ENCODE results near the gene METTL25.

The METTL25 gene

DNA sequence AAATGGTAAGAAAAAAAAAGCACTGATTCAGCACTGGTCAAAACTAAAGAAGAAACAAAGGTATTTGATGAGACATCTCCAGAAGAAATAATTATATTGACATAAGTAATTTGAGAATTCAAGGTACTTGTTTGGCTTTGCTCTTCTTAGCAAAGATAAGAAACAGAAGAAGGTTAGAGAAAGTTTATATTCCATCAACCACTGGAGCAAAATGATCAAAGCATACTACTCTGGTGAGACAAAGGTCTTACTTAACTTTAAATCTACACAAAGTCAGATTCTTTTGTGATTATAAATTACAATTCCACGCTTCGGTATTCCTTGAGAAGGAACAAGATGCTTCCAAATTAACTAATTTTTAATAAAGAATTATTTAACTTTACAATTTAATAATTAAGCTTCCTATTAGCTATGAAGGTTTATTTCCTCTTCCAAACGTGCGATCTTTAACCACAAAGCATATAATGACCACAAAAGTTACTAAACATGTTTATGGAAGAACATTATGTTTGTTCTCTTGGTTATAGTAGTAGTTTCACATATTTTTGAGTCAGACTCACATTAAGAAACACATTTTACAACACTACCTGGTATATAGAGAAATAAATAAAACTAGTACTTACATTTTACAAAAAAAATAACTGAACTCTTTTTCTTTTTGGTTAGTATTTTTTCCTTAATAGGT lies 53.4 kb downstream of the METTL25 start:
- Histone ChIP-seq H2AFZ (no peak overlapping the region), H3K9me3 (ENCODE audit: control insufficient read depth, low read length) (no peaks in the 10 kb centered on the region), H3K27ac (no peak overlapping the region), H3K36me3 (ENCODE audit: control insufficient read depth, insufficient read depth, low read length) (no peaks in the 10 kb centered on the region), H3K27me3 (ENCODE audit: control insufficient read depth, insufficient read depth, low read length) (no peaks in the 10 kb centered on the region), H3K4me1 (no peaks in the 10 kb centered on the region), H3K9ac (no peak overlapping the region), H3K79me2 (no peaks in the 10 kb centered on the region), H3K4me2 (ENCODE audit: low read length) (no peak overlapping the region), H3K4me3 (ENCODE audit: low read depth, low read length) (no peak overlapping the region)
- TF ChIP-seq, protein P1, sequence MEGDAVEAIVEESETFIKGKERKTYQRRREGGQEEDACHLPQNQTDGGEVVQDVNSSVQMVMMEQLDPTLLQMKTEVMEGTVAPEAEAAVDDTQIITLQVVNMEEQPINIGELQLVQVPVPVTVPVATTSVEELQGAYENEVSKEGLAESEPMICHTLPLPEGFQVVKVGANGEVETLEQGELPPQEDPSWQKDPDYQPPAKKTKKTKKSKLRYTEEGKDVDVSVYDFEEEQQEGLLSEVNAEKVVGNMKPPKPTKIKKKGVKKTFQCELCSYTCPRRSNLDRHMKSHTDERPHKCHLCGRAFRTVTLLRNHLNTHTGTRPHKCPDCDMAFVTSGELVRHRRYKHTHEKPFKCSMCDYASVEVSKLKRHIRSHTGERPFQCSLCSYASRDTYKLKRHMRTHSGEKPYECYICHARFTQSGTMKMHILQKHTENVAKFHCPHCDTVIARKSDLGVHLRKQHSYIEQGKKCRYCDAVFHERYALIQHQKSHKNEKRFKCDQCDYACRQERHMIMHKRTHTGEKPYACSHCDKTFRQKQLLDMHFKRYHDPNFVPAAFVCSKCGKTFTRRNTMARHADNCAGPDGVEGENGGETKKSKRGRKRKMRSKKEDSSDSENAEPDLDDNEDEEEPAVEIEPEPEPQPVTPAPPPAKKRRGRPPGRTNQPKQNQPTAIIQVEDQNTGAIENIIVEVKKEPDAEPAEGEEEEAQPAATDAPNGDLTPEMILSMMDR (IDR thresholded peaks at IDR 0.05) = no peak

DNA sequence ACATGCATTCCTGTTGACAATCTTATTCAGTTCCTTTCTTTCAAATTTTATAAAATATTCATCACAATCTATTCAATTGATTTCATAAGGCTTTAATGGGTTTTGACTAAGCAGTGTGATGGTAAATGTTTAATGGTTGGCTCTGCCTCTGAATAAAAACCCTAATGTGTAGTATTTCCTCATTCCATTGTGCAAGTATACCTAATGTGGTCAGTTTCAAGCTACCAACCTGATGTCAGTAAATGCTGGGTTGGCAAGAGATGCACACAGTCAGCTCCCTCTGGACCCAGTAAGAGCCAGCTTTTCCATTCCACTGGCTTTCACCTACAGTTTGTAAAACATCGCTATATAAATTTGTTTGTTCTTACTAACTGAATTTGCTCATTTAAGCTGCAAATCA lies 53.9 kb downstream of the METTL25 start:
- H3K27ac ChIP-seq = no peak overlapping the region
- H3K9ac ChIP-seq = no peak overlapping the region
- no peak overlapping the region for H2AFZ ChIP-seq
- H3K4me3 ChIP-seq (ENCODE audit: low read depth, low read length) = no peak overlapping the region
- no peaks in the 10 kb centered on the region for H3K9me3 ChIP-seq (ENCODE audit: control insufficient read depth, low read length)
- H3K36me3 ChIP-seq (ENCODE audit: control insufficient read depth, insufficient read depth, low read length) = no peaks in the 10 kb centered on the region
- no peaks in the 10 kb centered on the region for H3K4me1 ChIP-seq
- H3K4me2 ChIP-seq (ENCODE audit: low read length) = no peak overlapping the region
- no peaks in the 10 kb centered on the region for H3K27me3 ChIP-seq (ENCODE audit: control insufficient read depth, insufficient read depth, low read length)
- TF ChIP-seq, protein P1 (IDR thresholded peaks at IDR 0.05) = no peak
- H3K79me2 ChIP-seq = no peaks in the 10 kb centered on the region

DNA sequence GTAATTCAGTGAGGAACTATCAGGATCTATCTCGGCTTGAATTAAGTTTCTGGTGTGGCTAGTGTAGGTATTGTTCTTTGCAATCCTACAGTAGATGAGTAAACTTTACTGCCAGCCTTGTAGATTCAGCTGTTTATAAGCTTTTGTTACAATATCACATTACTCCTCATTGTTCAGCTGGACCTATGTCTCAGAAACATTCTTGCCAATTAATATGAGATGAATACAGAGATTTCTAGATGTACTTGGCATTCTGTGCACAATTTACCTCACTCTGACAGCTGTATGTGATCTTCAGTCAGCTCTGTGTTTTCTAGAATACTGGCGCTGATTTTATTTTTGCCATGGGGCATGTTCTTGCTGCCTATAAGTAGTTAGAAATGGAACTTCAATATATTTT lies 55.7 kb downstream of the METTL25 start:
- Histone ChIP-seq H3K4me3 (ENCODE audit: low read depth, low read length) (no peak overlapping the region), H3K27ac (no peak overlapping the region), H3K9ac (no peak overlapping the region), H2AFZ (no peak overlapping the region), H3K9me3 (ENCODE audit: control insufficient read depth, low read length) (no peaks in the 10 kb centered on the region), H3K27me3 (ENCODE audit: control insufficient read depth, insufficient read depth, low read length) (no peaks in the 10 kb centered on the region), H3K4me2 (ENCODE audit: low read length) (no peak overlapping the region), H3K36me3 (ENCODE audit: control insufficient read depth, insufficient read depth, low read length) (no peaks in the 10 kb centered on the region), H3K4me1 (no peaks in the 10 kb centered on the region), H3K79me2 (no peaks in the 10 kb centered on the region)
- TF ChIP-seq, protein P1 (IDR thresholded peaks at IDR 0.05) = no peak

DNA sequence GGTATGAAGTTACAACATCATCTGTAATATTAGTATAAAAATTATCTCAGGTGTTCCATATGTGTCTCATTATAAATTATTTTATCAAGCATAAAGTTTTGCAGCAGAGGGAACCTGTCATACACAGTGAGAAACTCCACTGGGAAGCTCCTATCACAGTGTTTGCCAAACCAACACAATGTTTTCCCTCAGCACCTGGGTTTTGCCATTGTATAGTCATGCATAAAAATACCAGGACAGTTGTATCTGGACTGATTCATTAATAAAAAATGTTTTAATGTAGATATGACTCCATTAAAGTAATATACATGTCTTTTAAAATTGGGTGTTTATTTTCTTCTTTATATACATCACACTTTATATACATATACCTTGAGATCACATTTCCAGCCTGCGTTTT lies 56.6 kb downstream of the METTL25 start:
- H3K27me3 ChIP-seq (ENCODE audit: control insufficient read depth, insufficient read depth, low read length) = no peaks in the 10 kb centered on the region
- H3K79me2 ChIP-seq = no peaks in the 10 kb centered on the region
- H3K4me2 ChIP-seq (ENCODE audit: low read length) = no peak overlapping the region
- H3K4me1 ChIP-seq = no peaks in the 10 kb centered on the region
- H3K36me3 ChIP-seq (ENCODE audit: control insufficient read depth, insufficient read depth, low read length) = no peaks in the 10 kb centered on the region
- TF ChIP-seq, protein P1 (IDR thresholded peaks at IDR 0.05) = no peak
- H2AFZ ChIP-seq = no peak overlapping the region
- no peak overlapping the region for H3K27ac ChIP-seq
- H3K9me3 ChIP-seq (ENCODE audit: control insufficient read depth, low read length) = no peaks in the 10 kb centered on the region
- no peak overlapping the region for H3K9ac ChIP-seq
- H3K4me3 ChIP-seq (ENCODE audit: low read depth, low read length) = no peak overlapping the region

DNA sequence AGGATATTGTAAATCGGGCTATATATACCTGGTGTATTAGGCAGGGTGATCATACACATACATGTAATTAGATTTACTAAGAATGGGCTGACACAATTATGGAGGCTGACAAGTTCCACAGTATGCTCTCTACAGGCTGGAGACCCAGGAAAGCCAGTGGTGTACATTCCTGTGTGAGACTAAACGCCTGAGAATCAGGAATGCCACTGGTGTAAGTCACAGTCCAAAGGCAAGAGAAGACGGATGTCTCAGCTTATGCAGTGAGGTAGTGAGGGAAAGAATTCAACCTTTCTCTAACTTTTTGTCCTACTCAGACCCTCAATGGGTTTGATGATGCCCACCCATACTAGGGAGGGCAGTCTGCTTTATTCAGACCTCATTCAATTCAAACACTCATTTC lies 57.1 kb downstream of the METTL25 start:
- H3K4me3 ChIP-seq (ENCODE audit: low read depth, low read length) = no peak overlapping the region
- no peak overlapping the region for H3K4me2 ChIP-seq (ENCODE audit: low read length)
- no peak overlapping the region for H3K27ac ChIP-seq
- TF ChIP-seq, protein P1 (IDR thresholded peaks at IDR 0.05) = no peak
- no peak overlapping the region for H2AFZ ChIP-seq
- no peaks in the 10 kb centered on the region for H3K27me3 ChIP-seq (ENCODE audit: control insufficient read depth, insufficient read depth, low read length)
- no peaks in the 10 kb centered on the region for H3K36me3 ChIP-seq (ENCODE audit: control insufficient read depth, insufficient read depth, low read length)
- no peaks in the 10 kb centered on the region for H3K4me1 ChIP-seq
- no peaks in the 10 kb centered on the region for H3K79me2 ChIP-seq
- no peak overlapping the region for H3K9ac ChIP-seq
- H3K9me3 ChIP-seq (ENCODE audit: control insufficient read depth, low read length) = no peaks in the 10 kb centered on the region

Data from parathyroid adenoma (tissue), 2 donors.